Measurements from ENCODE around the gene S100A9.

S100A9 gene

DNA sequence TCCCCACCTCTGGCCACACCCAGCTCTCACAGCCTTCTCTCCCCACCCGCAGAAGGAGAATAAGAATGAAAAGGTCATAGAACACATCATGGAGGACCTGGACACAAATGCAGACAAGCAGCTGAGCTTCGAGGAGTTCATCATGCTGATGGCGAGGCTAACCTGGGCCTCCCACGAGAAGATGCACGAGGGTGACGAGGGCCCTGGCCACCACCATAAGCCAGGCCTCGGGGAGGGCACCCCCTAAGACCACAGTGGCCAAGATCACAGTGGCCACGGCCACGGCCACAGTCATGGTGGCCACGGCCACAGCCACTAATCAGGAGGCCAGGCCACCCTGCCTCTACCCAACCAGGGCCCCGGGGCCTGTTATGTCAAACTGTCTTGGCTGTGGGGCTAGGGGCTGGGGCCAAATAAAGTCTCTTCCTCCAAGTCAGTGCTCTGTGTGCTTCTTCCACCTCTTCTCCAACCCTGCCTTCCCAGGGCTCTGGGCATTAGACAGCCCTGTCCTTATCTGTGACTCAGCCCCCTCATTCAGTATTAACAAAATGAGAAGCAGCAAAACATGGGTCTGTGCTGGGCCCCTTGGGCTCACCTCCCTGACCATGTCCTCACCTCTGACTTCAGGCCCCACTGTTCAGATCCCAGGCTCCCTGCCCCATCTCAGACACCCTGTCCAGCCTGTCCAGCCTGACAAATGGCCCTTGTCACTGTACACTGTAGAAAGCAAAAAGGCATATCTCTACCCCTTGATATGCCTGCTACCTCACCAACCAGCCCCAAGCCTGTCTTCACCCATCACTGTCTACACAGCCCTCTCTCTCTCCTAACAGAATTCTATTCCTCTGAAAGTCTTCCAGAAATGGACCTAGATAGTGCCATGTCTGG is 3.2 kb downstream of the S100A9 start:
- no peak overlapping the region for H3K4me3 ChIP-seq (ENCODE audit: low read depth, low read length)

DNA sequence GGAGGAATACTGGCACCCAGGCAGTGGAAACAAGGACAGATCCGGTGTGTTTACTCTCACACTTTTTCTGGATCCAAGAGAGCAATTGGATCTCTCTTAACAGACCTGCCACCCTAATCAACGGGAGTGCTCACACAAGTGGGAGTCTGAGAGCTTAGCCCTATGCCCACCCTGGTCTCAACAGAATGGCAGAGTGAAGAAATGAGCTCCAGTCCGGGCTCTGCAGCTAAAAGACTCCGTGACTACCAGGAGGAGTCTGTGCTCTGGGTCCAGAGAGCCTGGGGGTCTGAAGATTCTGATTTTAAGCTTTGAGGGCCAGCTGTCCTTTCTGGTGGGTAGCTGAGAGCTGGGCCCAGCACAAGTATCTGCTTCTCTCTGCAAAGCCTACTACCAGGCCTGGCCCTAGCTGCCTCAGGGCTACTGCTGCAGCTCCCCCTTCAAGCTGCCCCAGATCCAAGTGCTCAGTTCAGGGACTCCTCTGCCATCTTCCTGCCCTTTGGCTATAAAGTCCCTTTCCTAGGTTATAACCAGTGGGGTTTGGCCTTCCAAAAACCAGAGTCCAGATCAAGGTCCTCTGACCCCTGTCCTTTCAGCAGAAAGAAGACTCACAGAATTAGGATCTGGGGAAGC is 3.9 kb downstream of the S100A9 start:
- no peak overlapping the region for H3K4me3 ChIP-seq (ENCODE audit: low read depth, low read length)

DNA sequence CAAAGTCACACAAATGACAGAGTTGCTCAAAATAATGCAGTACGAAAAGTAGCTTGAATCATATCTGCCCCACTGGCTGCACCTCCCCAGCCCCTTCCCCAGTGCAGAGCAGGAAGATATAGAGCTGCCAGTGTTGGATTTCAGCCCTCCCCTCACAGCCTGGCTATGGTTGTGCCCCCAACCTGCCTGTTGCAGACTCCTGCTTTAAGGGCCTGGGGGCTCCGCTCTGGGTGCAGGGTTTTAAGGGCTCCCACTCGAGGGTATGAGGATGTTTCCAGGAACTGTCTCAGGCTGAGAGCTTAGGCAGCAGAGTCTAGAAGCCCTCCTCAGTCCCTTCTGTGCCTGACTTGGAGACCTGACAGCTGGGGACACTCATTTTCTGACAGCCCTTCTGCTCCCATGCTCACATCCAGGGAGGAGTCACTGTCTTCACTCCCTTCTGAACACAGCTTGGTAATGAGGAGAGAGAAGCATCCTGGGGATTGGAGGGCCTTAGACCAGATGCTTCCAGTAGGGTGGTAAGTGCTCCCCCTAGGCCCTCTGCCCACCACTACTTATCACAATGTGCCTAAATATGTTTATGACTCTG is 4.6 kb downstream of the S100A9 start:
- no peak overlapping the region for H3K4me3 ChIP-seq (ENCODE audit: low read depth, low read length)

DNA sequence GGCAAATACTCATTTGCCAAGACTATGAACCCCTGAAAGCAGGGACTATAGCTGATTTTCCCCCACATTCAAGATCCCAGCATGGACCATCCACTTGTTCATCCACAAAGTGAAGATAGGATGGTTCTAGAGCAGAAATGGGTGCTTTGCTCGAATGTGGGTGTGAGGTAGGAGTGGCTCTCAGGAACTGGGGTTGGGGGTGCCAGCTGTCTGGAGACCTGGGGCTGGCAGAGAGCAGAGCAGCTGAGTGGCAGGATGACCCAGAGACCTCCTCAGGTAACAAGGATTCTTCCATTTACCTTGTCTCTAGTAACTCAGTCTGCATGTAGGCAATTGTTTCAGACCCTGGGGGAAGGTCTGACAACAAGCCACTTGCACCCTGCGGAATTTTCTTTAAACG is 6.0 kb downstream of the S100A9 start:
- no peak overlapping the region for H3K4me3 ChIP-seq (ENCODE audit: low read depth, low read length)

DNA sequence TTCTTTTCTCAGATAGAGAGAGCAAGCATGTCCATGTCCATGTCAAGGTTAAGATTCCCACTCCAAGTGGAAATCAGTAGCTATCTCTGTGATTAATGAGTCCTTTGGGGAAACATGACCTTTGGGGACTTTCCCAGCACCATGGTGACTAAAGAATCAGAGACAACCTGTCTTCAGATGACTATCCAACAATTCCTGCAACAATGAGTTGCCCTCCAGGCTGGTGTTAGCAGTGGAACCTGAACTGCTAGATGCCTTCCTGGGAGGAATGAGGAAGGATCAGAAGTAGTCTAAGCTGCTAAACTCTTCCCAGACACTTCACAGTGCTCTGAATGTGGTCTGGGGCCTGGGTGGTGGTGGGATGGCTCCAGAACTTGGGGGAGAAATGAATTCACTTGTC is 6.5 kb downstream of the S100A9 start:
- H3K4me3 ChIP-seq (ENCODE audit: low read depth, low read length), result no peak overlapping the region

DNA sequence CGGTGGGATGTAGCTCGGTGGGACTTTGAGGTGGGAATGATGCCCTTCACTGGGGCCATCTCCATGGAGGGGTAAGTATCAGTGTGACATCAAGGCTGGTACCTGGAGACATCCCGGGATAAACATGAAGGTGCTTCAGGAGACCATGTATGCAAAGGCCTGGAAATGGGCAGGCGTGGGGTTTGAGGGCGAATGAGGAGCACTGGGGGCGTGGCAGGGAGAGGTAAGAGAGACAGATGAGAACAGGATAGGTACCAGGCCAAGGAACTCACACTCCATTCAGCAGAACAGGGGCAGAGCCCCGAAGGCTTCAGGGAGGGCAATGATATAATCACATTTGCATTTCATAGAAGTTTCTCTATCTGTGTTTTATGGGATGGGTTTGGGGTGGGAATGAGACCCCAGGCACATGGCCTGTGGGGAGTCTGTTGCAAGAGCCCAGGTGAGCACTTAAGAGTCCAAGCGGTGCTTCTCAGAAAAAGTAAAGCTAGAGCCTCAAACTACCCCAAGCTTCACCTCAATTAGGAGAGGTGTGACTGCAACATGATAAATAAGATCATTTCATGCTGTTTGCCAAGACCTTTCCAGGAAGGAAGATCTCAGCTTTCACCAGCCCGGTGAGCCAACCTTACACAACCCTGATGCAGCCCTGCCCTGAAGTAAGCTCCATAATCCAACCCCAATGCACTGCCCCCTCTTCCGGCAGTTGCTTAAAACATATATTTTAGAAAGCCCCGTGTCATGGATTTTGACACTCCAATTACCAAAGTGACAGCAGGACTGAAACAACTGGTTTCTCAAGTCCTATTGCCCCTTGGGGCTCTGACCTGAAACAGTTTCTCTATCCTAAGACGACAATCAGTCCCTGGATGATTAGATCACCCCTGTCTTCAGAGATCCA is 7.4 kb downstream of the S100A9 start:
- H3K4me3 ChIP-seq (ENCODE audit: low read depth, low read length), result no peak overlapping the region

DNA sequence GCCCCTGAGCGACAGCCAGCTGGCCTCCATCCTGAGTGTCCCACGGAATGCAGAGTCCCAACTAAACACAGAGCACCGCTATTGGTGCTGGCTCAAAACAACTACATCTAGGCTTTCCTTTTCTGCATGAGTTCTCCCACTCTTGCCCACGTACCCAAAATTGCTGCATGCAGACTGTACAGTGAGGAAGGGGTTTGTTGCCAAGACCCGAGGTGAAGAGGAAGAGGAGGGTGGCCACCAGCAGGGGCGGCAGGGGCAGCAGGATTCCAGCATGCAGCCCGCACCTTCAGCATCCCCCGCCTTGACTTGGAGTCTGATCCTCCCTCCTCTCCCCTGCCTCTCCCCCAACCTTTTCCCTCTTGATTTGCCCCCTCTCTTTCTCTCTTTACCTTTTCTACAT is 8.0 kb downstream of the S100A9 start:
- no peak overlapping the region for H3K4me3 ChIP-seq (ENCODE audit: low read depth, low read length)

DNA sequence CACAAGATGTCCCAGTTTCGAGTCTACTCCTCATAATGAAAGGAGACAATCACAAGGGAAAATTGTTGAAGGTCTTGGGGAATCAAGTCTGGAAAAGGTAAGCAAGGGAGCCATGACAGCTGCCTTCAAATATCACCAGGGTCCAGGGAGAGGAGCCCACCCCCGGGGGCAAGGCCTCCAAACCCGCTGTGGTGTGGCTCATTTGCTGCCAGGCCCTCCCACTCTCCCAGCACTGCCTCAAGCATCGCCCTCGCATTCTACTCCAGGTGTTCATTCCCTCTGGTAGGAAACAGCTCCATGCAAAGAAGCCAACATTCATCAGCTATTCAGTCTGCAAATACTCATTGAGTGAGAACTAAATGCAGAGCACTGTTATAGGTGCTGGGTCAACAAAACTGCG is 8.6 kb downstream of the S100A9 start:
- H3K4me3 ChIP-seq (ENCODE audit: low read depth, low read length), result no peak overlapping the region

DNA sequence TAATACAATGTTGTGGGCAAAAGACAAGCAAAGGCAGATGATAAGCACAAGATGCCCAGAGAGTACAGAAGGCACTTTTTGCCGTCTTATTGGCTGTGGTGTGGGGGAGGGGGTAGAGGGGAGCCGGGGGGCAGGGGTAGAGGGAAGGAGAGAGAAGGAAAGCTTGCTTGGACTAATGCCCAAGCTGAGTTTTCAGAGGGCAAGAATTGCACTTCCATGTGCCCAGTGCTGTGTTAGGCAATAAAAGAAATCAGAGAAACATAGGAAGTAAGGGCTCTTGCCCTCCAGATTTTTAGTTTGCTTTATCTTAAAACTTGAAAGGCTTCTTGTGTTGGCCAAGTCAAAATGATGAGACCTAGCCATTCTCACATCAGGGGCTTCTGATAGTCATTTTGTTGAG is 9.4 kb downstream of the S100A9 start:
- H3K4me3 ChIP-seq (ENCODE audit: low read depth, low read length), result no peak overlapping the region

DNA sequence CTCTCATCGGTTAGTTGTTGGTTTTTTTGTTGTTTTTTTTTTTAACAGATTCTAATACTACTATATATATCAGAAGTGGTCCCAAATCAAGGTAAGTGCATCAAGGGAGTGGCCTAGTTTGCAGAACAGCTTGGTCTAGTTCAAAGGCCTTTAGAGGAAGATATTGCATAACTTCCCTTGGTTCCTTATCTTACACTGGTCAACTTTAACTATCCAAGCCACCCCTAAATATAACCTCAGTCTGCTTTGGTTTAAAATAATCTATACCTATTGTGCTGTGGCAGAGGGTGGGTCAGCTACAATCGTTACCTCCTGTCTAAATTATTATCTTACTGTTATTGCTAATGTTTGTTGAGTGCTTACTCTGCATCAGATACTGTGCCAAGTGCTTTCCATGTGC is 10.8 kb downstream of the S100A9 start:
- no peak overlapping the region for H3K4me3 ChIP-seq (ENCODE audit: low read depth, low read length)

DNA sequence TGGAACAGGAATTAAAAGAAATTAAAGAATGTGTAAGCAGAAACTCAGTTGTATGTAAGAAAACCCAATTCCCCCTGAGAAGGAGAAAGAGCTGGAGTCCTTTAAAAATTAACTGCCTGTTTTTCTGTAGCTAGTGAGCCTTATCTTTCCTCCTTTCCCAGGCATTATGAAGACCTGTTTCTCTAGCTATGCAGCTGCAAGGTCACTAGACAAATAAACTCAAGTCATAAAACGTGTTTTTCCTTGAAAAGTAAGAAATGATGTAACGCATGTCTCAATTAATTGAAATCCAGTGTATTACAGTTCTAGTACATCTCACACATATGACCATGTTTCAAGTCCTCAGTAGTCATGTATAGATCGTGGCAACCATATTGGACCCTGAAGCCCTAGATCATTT is 12.5 kb downstream of the S100A9 start:
- H3K4me3 ChIP-seq (ENCODE audit: low read depth, low read length), result no peak overlapping the region

DNA sequence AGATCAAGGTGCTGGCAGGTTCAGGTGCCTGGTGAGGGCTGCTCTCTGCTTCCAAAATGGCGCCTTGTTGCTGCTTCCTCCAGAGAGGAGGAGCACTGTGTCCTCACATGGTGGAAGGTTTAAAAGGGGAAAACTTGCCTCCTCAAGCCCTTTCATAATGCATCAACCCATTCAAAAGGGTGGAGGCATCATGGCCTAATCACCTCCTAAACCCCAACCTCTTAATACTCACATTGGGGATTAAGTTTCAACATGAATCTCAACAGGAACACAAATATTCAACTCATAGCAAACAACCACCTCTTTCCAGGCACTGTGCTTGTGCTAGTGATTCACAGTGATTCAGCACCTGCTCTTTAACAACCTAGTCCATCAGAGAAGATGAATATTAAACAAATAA is 13.6 kb downstream of the S100A9 start:
- H3K4me3 ChIP-seq (ENCODE audit: low read depth, low read length), result no peak overlapping the region

DNA sequence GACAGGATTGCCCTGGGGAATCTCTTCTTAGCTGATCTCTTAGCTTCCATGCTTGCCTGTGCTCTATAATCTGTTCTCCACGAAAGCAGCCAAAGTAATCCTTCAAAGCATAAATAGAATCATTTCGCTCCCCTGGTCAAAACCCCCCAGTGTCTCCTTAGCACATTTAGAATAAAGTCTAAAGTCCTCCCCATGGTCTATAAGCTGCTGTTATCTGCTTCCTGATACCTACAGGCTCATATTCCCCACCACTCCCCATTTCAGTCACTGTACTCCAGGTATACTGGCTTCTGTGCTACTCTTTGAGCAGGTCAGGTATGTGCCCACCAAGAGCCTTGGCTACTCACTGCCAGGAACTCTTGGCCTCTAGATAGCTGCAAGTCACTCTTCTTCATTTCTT is 14.9 kb downstream of the S100A9 start:
- no peak overlapping the region for H3K4me3 ChIP-seq (ENCODE audit: low read depth, low read length)

DNA sequence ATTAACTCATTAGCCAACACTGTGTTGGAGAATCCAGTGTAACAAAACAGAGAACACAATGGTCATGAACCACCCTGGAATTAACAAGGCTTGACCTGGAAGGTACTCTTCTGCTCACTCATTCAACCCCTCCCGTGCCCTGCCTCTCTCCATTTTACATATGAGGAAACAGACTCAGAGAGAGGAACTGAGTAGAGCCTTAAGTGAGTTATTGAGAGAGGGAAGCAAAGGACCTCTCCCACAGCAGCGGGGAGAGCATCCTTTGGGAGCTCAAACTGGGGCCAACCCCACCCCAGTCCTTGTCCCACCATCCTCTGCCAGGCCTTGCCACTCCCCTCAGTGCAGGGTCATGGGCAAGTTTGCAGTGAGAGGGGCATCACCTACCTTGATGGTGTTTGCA is 16.4 kb downstream of the S100A9 start:
- H3K4me3 ChIP-seq (ENCODE audit: low read depth, low read length), result no peak overlapping the region

DNA sequence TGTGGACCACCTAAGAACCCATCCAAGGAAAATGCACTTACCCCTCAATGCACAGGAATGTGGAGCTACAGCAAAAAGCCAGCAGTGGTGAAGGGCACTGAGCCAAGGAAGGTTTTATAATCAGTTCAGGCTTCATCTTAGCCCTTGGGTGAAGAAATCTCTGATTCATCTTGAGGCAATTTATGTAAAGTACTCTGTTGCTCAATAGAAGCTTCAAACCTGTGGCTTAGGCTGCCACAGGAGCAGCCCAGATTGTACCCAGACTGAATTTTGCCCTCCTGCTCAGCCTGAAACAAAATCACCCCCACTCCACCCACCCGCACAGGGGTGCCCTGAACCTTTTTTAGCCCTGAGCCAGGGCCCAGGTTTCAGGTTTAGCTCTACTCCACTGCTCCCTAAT is 17.9 kb downstream of the S100A9 start, which contains the start of gene S100A12:
Gene S100A12 (minus strand): TSS at position 111 of the 400 bp plus-strand sequence. CDS start 1,029 bp downstream, outside the sequence.
- no peak within 1 kb of the TSS for H3K4me3 ChIP-seq (ENCODE audit: low read depth, low read length)

DNA sequence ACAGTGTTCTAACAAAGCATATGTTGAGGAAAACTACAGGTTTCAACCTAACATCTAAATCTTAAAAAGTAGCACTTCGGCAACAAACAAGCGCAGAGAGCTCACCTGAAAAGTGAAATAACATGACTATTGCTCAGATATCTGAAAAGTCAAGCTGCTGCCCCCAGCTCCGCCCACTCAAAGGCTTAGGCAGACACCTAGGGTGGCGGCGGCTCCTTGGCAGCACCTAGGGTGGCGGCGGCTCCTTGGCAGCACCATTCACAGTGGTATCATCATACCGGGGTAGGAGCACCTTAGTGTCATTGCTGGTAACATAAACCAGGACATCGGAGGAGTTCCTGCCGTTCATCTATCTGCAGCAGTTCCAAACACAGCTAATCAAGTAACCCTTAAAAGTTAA is 21.9 kb downstream of the S100A9 start:
- no peak overlapping the region for H3K4me3 ChIP-seq (ENCODE audit: low read depth, low read length)

DNA sequence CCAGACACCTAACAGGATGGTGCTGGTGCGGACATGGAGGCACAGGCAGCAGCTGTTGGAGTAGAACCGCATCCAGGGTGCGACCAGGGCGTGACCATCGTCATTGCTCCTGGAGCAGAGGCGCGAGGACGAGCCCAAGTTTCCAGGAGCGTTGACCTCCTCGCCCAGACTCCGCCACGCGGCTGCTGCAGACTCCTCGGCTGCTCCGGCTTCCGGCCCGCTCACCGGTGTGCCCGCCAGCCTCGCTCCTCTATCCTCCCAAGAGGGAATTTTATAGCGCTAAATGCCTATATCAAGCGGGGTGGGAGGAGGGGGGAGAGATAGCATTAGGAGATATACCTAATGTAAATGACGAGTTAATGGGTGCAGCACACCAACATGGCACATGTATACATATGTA is 23.1 kb downstream of the S100A9 start:
- no peak overlapping the region for H3K4me3 ChIP-seq (ENCODE audit: low read depth, low read length)

DNA sequence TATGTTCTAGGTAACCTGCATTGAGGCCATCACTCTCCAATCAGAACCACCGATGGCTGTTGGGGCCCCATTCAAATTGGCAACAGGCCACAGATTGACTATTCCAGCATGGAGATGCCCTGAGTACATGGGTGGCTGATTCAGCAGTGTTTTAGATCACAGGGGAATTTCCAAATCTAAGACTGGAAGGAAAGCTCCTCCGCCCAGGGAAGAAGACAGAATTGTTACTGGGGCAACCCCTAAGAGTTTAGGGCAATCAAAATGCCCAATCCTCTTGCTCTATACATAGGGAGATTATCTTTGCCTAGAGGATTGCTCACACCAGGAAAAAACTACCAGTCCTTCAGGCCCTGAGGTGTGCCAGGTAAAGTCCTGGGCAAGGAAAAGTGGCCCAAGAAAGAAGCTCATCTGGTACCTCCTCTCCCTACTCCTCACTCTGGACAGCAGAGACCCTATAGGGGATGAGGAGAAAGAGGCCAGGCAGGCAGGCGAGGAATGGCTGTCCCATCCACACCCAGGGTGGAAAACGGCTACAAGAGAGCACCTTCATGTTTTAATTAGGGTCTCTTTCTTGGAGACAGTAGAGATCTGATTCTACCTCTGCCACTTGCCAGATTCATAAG is 27.4 kb downstream of the S100A9 start:
- H3K4me3 ChIP-seq (ENCODE audit: low read depth, low read length), result no peak overlapping the region

DNA sequence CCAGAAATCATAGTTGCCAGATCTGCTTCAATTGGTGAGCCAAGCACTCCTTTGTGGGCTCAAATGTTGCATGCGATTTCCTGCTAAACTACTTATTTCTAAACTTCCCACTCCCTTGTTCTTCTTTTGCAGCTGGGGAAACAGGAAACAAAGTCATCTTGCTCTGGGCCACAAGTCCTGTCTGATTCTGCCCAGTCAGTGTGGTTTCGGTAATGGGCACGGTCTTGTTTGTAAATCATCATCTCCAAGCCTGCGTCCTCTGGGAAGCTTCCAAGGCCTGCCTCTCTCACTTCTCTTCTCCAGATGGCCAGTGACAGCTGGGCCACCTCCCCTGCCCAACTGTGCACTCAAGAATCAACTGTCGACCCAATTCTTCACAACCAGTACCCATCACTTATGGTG is 28.8 kb downstream of the S100A9 start:
- no peak overlapping the region for H3K4me3 ChIP-seq (ENCODE audit: low read depth, low read length)

DNA sequence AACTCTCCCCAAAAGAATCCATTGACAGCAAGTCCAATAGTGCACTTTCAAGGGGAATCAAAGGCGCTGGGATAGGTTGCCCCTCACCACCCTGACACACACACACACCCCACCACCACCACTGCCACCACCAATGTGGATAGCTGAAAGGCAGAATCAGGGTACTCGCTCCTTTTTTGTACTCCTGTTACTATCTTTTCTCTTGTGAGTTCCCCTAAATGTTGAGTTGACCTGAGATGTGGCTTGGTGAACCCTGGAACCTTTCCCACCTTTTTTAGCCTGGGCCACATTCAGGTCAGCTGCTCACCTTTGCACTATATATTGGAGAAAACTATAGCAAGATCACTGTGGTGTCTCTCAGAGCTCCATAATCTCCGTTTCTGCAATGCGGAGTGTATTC is 29.3 kb downstream of the S100A9 start:
- no peak overlapping the region for H3K4me3 ChIP-seq (ENCODE audit: low read depth, low read length)

DNA sequence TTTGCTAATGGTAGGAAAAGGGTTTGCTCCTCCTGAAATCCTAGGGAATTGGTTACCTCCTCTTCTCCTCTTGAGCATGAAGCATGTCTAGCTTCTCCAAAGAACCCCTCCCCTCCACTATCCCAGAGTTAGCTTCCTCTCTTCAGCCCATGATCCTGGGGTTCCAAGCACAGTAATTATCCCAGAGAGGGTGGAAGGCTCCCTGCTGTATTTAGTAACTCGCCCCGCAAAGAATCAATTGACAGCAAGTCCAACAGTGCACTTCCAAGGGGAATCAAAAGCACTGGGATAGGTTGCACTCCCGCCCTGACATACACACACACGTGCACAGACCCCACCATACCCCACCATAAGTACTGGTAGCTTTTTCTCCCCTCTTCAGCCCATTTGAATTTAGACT is 30.1 kb downstream of the S100A9 start:
- H3K4me3 ChIP-seq (ENCODE audit: low read depth, low read length), result no peak overlapping the region
